ENCODE measurements around the gene SBNO2.

Gene SBNO2

DNA sequence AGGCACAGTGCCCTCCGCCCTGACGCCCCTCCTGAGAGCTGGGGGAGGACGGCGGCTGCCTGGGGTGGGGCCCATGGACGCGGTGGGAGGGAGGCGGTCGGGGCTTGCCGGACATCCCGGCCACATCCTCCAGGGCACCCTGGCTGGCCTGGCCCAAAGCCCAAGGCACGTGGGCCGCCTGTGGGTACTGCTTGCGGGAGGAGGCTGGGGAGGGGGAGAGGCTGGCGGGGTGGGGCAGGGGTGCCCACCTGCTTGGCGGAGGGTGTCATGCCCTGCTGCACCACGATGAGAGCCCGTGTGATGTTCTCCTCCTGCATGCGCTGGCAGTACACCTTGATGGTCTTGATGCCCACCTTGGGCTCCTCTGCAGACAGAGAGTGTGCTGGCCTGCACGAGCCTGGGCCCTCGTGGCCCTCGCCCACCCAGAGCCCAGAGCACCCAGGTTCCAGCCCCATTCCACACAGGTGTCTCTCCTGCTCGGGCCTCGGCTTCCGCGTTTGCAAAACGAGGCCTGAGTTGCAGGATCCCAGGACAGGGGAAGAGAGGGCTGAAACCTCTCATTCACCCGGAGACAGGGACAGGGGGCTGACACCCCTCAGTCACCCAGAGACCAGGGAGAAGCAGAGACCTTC is 82.4 kb downstream of the SBNO2 start:
- H3K4me1 ChIP-seq (ENCODE audit: control insufficient read depth, insufficient read depth, low read length) = no peaks in the 10 kb centered on the region; the same call in 1 of the 2 replicates
- H3K36me3 ChIP-seq (ENCODE audit: control insufficient read depth, insufficient read depth, low read length) = peaks cover 23% of the 10 kb centered on the region
- no peaks in the 10 kb centered on the region for H3K27me3 ChIP-seq (ENCODE audit: control insufficient read depth, insufficient read depth, low read length)
- no CpG with 5 or more reads among the region's 27 CpGs for WGBS (ENCODE audit: insufficient coverage, insufficient read length)
- H3K4me3 ChIP-seq (ENCODE audit: low read length) = no peak overlapping the region
- DNase-seq (ENCODE audit: low read depth, low spot score) = no peak
- no peaks in the 10 kb centered on the region for H3K9me3 ChIP-seq (ENCODE audit: control insufficient read depth, insufficient read depth, low read length)
- H3K27ac ChIP-seq (ENCODE audit: low read length) = no peak overlapping the region

GRCh38 chr19:1090731-1091543 is 83.1 kb downstream of the SBNO2 start:
- Histone ChIP-seq H3K36me3 (ENCODE audit: control insufficient read depth, insufficient read depth, low read length) (peaks cover 26% of the 10 kb centered on the region), H3K27ac (ENCODE audit: low read length) (no peak overlapping the region), H3K9me3 (ENCODE audit: control insufficient read depth, insufficient read depth, low read length) (no peaks in the 10 kb centered on the region), H3K4me3 (ENCODE audit: low read length) (no peak overlapping the region), H3K27me3 (ENCODE audit: control insufficient read depth, insufficient read depth, low read length) (no peaks in the 10 kb centered on the region), H3K4me1 (ENCODE audit: control insufficient read depth, insufficient read depth, low read length) (no peaks in the 10 kb centered on the region; the same call in 1 of the 2 replicates)
- no peak for DNase-seq (ENCODE audit: low read depth, low spot score)
- WGBS (ENCODE audit: insufficient coverage, insufficient read length) = no CpG with 5 or more reads among the region's 38 CpGs

DNA sequence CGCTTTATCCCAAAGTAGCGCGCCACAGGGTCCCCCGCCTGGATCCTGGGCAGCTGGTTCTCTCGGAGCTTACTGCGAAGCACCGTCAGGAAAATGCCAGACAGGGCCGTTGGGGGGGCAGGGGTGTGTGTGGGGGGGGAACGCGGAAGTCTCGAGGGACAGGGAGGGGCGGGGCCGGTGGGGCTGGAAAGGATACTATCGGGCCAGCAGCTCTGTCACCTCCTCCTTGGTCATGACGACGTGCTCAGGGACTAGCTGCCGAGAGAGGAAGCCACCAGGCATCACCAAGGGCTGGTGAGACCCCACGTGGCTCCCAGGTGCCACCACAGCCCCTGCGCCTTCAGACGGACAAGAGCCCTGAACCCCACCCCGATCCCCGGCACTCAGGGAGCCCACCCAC is 84.2 kb downstream of the SBNO2 start:
- no peaks in the 10 kb centered on the region for H3K27me3 ChIP-seq (ENCODE audit: control insufficient read depth, insufficient read depth, low read length)
- H3K36me3 ChIP-seq (ENCODE audit: control insufficient read depth, insufficient read depth, low read length) = peaks cover 30% of the 10 kb centered on the region

DNA sequence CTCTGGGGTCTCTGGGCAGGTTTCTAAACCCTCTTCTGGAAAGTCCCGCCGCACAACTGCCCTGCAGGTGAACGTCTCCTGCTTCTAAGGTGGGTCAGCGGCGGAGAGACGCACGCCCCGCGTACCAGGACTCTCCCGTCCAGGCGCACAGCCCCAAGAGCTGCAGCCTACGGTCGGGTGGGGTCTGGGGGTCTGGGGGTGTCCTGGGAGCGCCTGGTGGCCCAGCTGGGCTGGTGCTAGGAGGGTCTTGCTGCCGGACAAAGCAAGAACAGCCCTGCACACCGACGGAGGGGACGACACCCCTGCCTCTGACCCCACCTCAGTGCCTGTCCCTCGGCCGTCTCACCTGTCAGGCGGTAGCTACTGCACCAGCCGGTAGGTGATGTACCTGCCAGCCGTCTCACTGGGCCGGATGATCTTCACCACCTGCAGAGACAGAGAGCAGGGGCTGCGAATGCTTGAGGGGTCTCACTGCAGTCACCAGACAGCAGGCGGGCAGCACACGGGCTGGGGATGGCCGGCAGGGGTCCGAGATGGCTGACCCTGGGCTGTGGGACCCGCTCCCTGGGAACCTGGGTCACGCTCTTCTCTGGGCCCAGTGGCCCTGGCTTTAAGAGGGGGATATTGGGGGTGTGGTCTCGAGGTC is 84.8 kb downstream of the SBNO2 start:
- Histone ChIP-seq H3K27me3 (ENCODE audit: control insufficient read depth, insufficient read depth, low read length) (no peaks in the 10 kb centered on the region), H3K4me1 (ENCODE audit: control insufficient read depth, insufficient read depth, low read length) (no peaks in the 10 kb centered on the region; the same call in 1 of the 2 replicates), H3K27ac (ENCODE audit: low read length) (no peak overlapping the region), H3K4me3 (ENCODE audit: low read length) (no peak overlapping the region), H3K9me3 (ENCODE audit: control insufficient read depth, insufficient read depth, low read length) (no peaks in the 10 kb centered on the region), H3K36me3 (ENCODE audit: control insufficient read depth, insufficient read depth, low read length) (peaks cover 33% of the 10 kb centered on the region)
- WGBS (ENCODE audit: insufficient coverage, insufficient read length) = no CpG with 5 or more reads among the region's 32 CpGs
- no peak for DNase-seq (ENCODE audit: low read depth, low spot score)

More for the DNA sequence above, 84.2 kb downstream of the SBNO2 start:
- Histone ChIP-seq H3K9me3 (ENCODE audit: control insufficient read depth, insufficient read depth, low read length) (no peaks in the 10 kb centered on the region), H3K4me1 (ENCODE audit: control insufficient read depth, insufficient read depth, low read length) (no peaks in the 10 kb centered on the region; the same call in 1 of the 2 replicates), H3K27ac (ENCODE audit: low read length) (no peak overlapping the region), H3K4me3 (ENCODE audit: low read length) (no peak overlapping the region)
- WGBS (ENCODE audit: insufficient coverage, insufficient read length) = no CpG with 5 or more reads among the region's 22 CpGs
- no peak for DNase-seq (ENCODE audit: low read depth, low spot score)

- Histone ChIP-seq H3K9me3 (ENCODE audit: control insufficient read depth, insufficient read depth, low read length) (no peaks in the 10 kb centered on the region), H3K4me1 (ENCODE audit: control insufficient read depth, insufficient read depth, low read length) (no peaks in the 10 kb centered on the region), H3K36me3 (ENCODE audit: control insufficient read depth, insufficient read depth, low read length) (peaks cover 31% of the 10 kb centered on the region), H3K27me3 (ENCODE audit: control insufficient read depth, insufficient read depth, low read length) (no peaks in the 10 kb centered on the region), H3K4me3 (ENCODE audit: low read length) (no peak overlapping the region), H3K27ac (ENCODE audit: low read length) (no peak overlapping the region)
- DNase-seq (ENCODE audit: low read depth, low spot score) = no peak
- WGBS (ENCODE audit: insufficient coverage, insufficient read length) = no CpG with 5 or more reads among the region's 27 CpGs
These were observed 85.6 kb downstream of the SBNO2 start for GRCh38 chr19:1088416-1089010.

GRCh38 chr19:1087813-1088415 is 86.2 kb downstream of the SBNO2 start:
- DNase-seq (ENCODE audit: low read depth, low spot score) = no peak
- WGBS (ENCODE audit: insufficient coverage, insufficient read length) = no CpG with 5 or more reads among the region's 27 CpGs
- Histone ChIP-seq H3K36me3 (ENCODE audit: control insufficient read depth, insufficient read depth, low read length) (peaks cover 31% of the 10 kb centered on the region), H3K9me3 (ENCODE audit: control insufficient read depth, insufficient read depth, low read length) (no peaks in the 10 kb centered on the region), H3K27ac (ENCODE audit: low read length) (no peak overlapping the region), H3K4me3 (ENCODE audit: low read length) (no peak overlapping the region), H3K27me3 (ENCODE audit: control insufficient read depth, insufficient read depth, low read length) (no peaks in the 10 kb centered on the region), H3K4me1 (ENCODE audit: control insufficient read depth, insufficient read depth, low read length) (0 out of 2 replicates have a peak, but pooled peaks cover under 1% of the 10 kb centered on the region)

DNA sequence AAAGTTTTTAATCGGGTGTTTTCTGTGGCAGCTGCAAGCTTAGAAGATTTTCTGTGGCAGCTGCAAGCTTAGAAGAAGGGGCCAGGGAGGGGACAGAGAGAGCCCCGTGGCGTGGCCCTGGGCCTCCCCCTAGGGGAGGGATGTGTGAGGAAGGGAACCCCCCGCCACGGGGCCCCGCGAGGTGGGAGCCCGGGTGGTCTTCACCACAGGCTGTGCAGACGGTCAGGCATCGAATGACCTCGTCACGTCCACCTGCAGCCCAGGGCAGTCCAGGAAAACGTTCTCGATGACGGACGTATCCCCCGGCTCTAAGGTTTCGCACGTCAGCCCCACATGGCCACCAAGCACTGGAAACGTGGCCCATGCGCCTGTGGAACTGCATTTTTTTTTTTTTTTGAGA is 87.5 kb downstream of the SBNO2 start:
- no peak overlapping the region for H3K27ac ChIP-seq (ENCODE audit: low read length)

GRCh38 chr19:1085676-1086442 is 88.2 kb downstream of the SBNO2 start:
- peaks cover 21% of the 10 kb centered on the region for H3K36me3 ChIP-seq (ENCODE audit: control insufficient read depth, insufficient read depth, low read length)
- WGBS (ENCODE audit: insufficient coverage, insufficient read length) = no CpG with 5 or more reads among the region's 38 CpGs

More for the DNA sequence above, 87.5 kb downstream of the SBNO2 start:
- no peaks in the 10 kb centered on the region for H3K27me3 ChIP-seq (ENCODE audit: control insufficient read depth, insufficient read depth, low read length)
- H3K4me3 ChIP-seq (ENCODE audit: low read length) = no peak overlapping the region
- no peak for DNase-seq (ENCODE audit: low read depth, low spot score)
- peaks cover 6% of the 10 kb centered on the region for H3K4me1 ChIP-seq (ENCODE audit: control insufficient read depth, insufficient read depth, low read length)
- H3K36me3 ChIP-seq (ENCODE audit: control insufficient read depth, insufficient read depth, low read length) = peaks cover 28% of the 10 kb centered on the region
- no peaks in the 10 kb centered on the region for H3K9me3 ChIP-seq (ENCODE audit: control insufficient read depth, insufficient read depth, low read length)
- WGBS (ENCODE audit: insufficient coverage, insufficient read length) = no CpG with 5 or more reads among the region's 21 CpGs

GRCh38 chr19:1085053-1085658 is 88.9 kb downstream of the SBNO2 start:
- Histone ChIP-seq H3K27ac (ENCODE audit: low read length) (no peak overlapping the region), H3K36me3 (ENCODE audit: control insufficient read depth, insufficient read depth, low read length) (peaks cover 28% of the 10 kb centered on the region), H3K9me3 (ENCODE audit: control insufficient read depth, insufficient read depth, low read length) (no peaks in the 10 kb centered on the region), H3K27me3 (ENCODE audit: control insufficient read depth, insufficient read depth, low read length) (no peaks in the 10 kb centered on the region), H3K4me1 (ENCODE audit: control insufficient read depth, insufficient read depth, low read length) (peaks cover 8% of the 10 kb centered on the region), H3K4me3 (ENCODE audit: low read length) (no peak overlapping the region)
- no peak for DNase-seq (ENCODE audit: low read depth, low spot score)
- no CpG with 5 or more reads among the region's 8 CpGs for WGBS (ENCODE audit: insufficient coverage, insufficient read length)

More at GRCh38 chr19:1085676-1086442, 88.2 kb downstream of the SBNO2 start:
- Histone ChIP-seq H3K4me3 (ENCODE audit: low read length) (no peak overlapping the region), H3K27ac (ENCODE audit: low read length) (no peak overlapping the region), H3K4me1 (ENCODE audit: control insufficient read depth, insufficient read depth, low read length) (peaks cover 8% of the 10 kb centered on the region), H3K9me3 (ENCODE audit: control insufficient read depth, insufficient read depth, low read length) (no peaks in the 10 kb centered on the region), H3K27me3 (ENCODE audit: control insufficient read depth, insufficient read depth, low read length) (no peaks in the 10 kb centered on the region)
- no peak for DNase-seq (ENCODE audit: low read depth, low spot score)
